Dermis blood vessel endothelial cell (primary cell): ENCODE results near the gene CRYBA2. TPM values are rescaled to one million over a fixed set of nuclear protein-coding genes. Genes with fewer than 3 reads are reported as not detected.

Source experiments
- DNase-seq: peaks from one replicate; pipeline ENCODE4 v3.0.0; 2010
- total RNA-seq: library from RNA; depleted of rRNA; stranded (reverse); fragments of >200 nt; gene quantifications from 2 replicates; pipeline ENCODE4 v1.2.3, GENCODE V29; 2014

The CRYBA2 gene
- total RNA-seq, 1 donor from 2014 or later: not detected

- DNase-seq: no peak
These were observed 6.0 kb upstream of the CRYBA2 start for GRCh38 chr2:218999021-218999880.

GRCh38 chr2:218998414-218999002, 5.3 kb upstream of the CRYBA2 start:
- DNase-seq: no peak

- no peak for DNase-seq
These were observed 4.5 kb upstream of the CRYBA2 start for GRCh38 chr2:218997731-218998130.

GRCh38 chr2:218996937-218997336, 3.7 kb upstream of the CRYBA2 start:
- no peak for DNase-seq

- DNase-seq: peak; percentile 78
These were observed 2.9 kb upstream of the CRYBA2 start for GRCh38 chr2:218995972-218996711.

- DNase-seq: no peak
These were observed 2.3 kb upstream of the CRYBA2 start for GRCh38 chr2:218995561-218995960.

- DNase-seq: no peak
These were observed 398 bp downstream of the CRYBA2 start for GRCh38 chr2:218992703-218993344.

GRCh38 chr2:218992196-218992595, 1.0 kb downstream of the CRYBA2 start:
- no peak for DNase-seq

- DNase-seq: no peak
These were observed 1.5 kb downstream of the CRYBA2 start for GRCh38 chr2:218991674-218992168.

GRCh38 chr2:218990612-218991011, 2.6 kb downstream of the CRYBA2 start:
- no peak for DNase-seq

- no peak for DNase-seq
These were observed 3.2 kb downstream of the CRYBA2 start for GRCh38 chr2:218990052-218990451.

- DNase-seq: no peak
These were observed 4.6 kb downstream of the CRYBA2 start for GRCh38 chr2:218988650-218989049.

GRCh38 chr2:218988164-218988563, 5.1 kb downstream of the CRYBA2 start:
- DNase-seq: no peak

GRCh38 chr2:218986148-218986761, 7.0 kb downstream of the CRYBA2 start:
- no peak for DNase-seq

GRCh38 chr2:218985325-218986091, 7.7 kb downstream of the CRYBA2 start:
- no peak for DNase-seq

GRCh38 chr2:218985021-218985324, 8.2 kb downstream of the CRYBA2 start, which contains the start of gene FEV:
TSS of gene FEV (minus strand) at chr2:218985184. CDS start at chr2:218985075, 109 bp downstream.
- no peak for DNase-seq

- DNase-seq: peak; percentile 80
These were observed 8.8 kb downstream of the CRYBA2 start for GRCh38 chr2:218984239-218985020.

GRCh38 chr2:218983934-218984238, 9.3 kb downstream of the CRYBA2 start:
- no peak for DNase-seq

GRCh38 chr2:218983263-218983933, 9.8 kb downstream of the CRYBA2 start:
- DNase-seq: peak; percentile 54

- no peak for DNase-seq
These were observed 10.5 kb downstream of the CRYBA2 start for GRCh38 chr2:218982586-218983262.
